Limb (tissue), 2 donors: Measurements from ENCODE around the gene CCDC88A.
"Not testable (repeated sequence)": the region's sequence is repeated elsewhere in the genome, so short reads cannot be mapped to it uniquely, and the experiment has no call there.

Experiments used
- DNase-seq, 2 donors: peaks; one replicate each; pipeline ENCODE4 v3.0.0-alpha.2; 2016; ENCODE audit errors: extremely low spot score in 2 of 2

The CCDC88A gene

GRCh38 chr2:55302241-55302640 is 117.4 kb downstream of the CCDC88A start:
- DNase-seq = no peak

- DNase-seq = no peak
Measured at GRCh38 chr2:55301277-55301676, 118.4 kb downstream of the CCDC88A start.

GRCh38 chr2:55296393-55296792 is 123.3 kb downstream of the CCDC88A start:
- no peak for DNase-seq

- no peak for DNase-seq
Measured at GRCh38 chr2:55283083-55283482, 136.6 kb downstream of the CCDC88A start.

- DNase-seq = peak; percentile 78 to 88
Measured at GRCh38 chr2:55282110-55282917, 137.3 kb downstream of the CCDC88A start.

GRCh38 chr2:55280851-55281546 is 138.7 kb downstream of the CCDC88A start:
- not testable (repeated sequence) for DNase-seq

- DNase-seq = not testable (repeated sequence)
Measured at GRCh38 chr2:55279859-55280424, 139.7 kb downstream of the CCDC88A start.

GRCh38 chr2:55279214-55279835 is 140.3 kb downstream of the CCDC88A start:
- not testable (repeated sequence) for DNase-seq

GRCh38 chr2:55277310-55277709 is 142.3 kb downstream of the CCDC88A start:
- DNase-seq = no peak

- DNase-seq = not testable (repeated sequence)
Measured at GRCh38 chr2:55274346-55274745, 145.3 kb downstream of the CCDC88A start.

- no peak for DNase-seq
Measured at GRCh38 chr2:55269645-55269990, 150.0 kb downstream of the CCDC88A start.

GRCh38 chr2:55268907-55269644 is 150.6 kb downstream of the CCDC88A start, which contains the start of gene MTIF2:
MTIF2 (minus strand) TSS chr2:55269231; CDS start chr2:55263858, 5,373 bp downstream.
- DNase-seq = peak; percentile 93 to 96

GRCh38 chr2:55268288-55268906 is 151.3 kb downstream of the CCDC88A start:
- no peak for DNase-seq

- DNase-seq = not testable (repeated sequence)
Measured at GRCh38 chr2:55259586-55259985, 160.1 kb downstream of the CCDC88A start.

- DNase-seq = no peak
Measured at GRCh38 chr2:55252832-55253231, 166.8 kb downstream of the CCDC88A start.

GRCh38 chr2:55247025-55247424 is 172.6 kb downstream of the CCDC88A start:
- no peak for DNase-seq

GRCh38 chr2:55245411-55245810 is 174.2 kb downstream of the CCDC88A start:
- DNase-seq = no peak

- no peak for DNase-seq
Measured at GRCh38 chr2:55242617-55243016, 177.0 kb downstream of the CCDC88A start.

- DNase-seq = not testable (repeated sequence)
Measured at GRCh38 chr2:55241582-55241981, 178.1 kb downstream of the CCDC88A start.

- no peak for DNase-seq
Measured at GRCh38 chr2:55239656-55240222, 179.9 kb downstream of the CCDC88A start.
